ENCODE data around the gene PSMB10. TPM values are rescaled to one million over a fixed set of nuclear protein-coding genes. Genes with fewer than 3 reads are reported as not detected.
A peak's percentile ranks its signal among the peaks of the same experiment; 100 is the strongest.

PSMB10 gene
- total and polyA plus RNA-seq, 2 of the 8 experiments (the other 6 are each of a cell fraction or from before 2014, with no cell fraction given) = 32.1 to 61.9 TPM

DNA sequence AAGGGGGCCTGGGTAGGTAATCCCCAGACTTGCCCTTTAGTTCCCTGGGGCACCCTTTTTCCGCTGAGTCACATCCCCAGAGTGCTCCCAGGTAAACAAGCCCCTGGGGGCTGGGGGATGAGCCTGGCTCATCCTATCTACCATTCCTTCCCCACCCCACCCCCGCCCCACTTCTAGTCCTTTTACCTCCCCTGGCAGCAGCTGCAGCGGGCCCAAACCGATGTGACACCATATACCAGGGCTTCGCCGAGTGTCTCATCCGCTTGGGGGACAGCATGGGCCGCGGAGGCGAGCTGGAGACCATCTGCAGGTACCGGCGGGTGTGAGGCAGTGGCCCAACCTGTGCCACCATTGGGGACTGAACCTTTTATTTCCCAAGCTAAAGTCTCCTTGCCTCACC, 51.1 kb downstream of the PSMB10 start:
- DNase-seq (ENCODE audit: low read depth in 1 of 2, low spot score in 2 of 2) (no peak), FAIRE-seq (no peak)
- H4K5ac ChIP-seq (ENCODE audit: insufficient read length, low read depth, low read length) = no peak overlapping the region
- H2BK5ac ChIP-seq (ENCODE audit: low read depth, low read length) = no peak overlapping the region
- CTCF ChIA-PET (ENCODE audit: partially characterized antibody) = interaction anchor here (0.6 to 21.8 kb wide), 13 partner anchors 11 to 218 kb away, joined by 3 to 623 read pairs (median 5); partner anchors contain the start of genes CTRL, LCAT and PSMB10
- H2BK120ac ChIP-seq (replicated peaks; ENCODE audit: low read depth, low read length) = no peak overlapping the region
- POLR2A ChIA-PET (ENCODE audit: partially characterized antibody) = interaction anchor here (0.8 to 6.3 kb wide), 16 partner anchors 7 to 81 kb away, joined by 3 to 45 read pairs (median 6); partner anchors contain the start of genes CTRL, EDC4, NUTF2 and PSKH1
- no peak overlapping the region for H3K23ac ChIP-seq (ENCODE audit: insufficient read length)
- no peak overlapping the region for H4K91ac ChIP-seq (replicated peaks; ENCODE audit: insufficient read length, low read length)
- H4K20me1 ChIP-seq (replicated peaks in 1 of 2; ENCODE audit: control insufficient read depth in 1 of 2, insufficient read depth in 2 of 2, low read length in 2 of 2) = peaks cover 9 to 15% of the 10 kb centered on the region in 2 experiments
- no peak overlapping the region for H4K8ac ChIP-seq (ENCODE audit: extremely low read depth, insufficient read depth, low read length)
- no peak overlapping the region for H3K56ac ChIP-seq (replicated peaks; ENCODE audit: insufficient read length, low read depth, low read length)
- H3K27ac ChIP-seq (ENCODE audit: low read depth, low read length) = no peak overlapping the region
- no peak overlapping the region for H2BK12ac ChIP-seq (ENCODE audit: low read depth, low read length)
- no peaks in the 10 kb centered on the region for H3K79me1 ChIP-seq (ENCODE audit: low read depth, low read length)
- H2AK5ac ChIP-seq (ENCODE audit: low read depth, low read length) = no peak overlapping the region
- TF ChIP-seq ZNF274 (IDR thresholded peaks at IDR 0.05; ENCODE audit: borderline replicate concordance, extremely low read depth, low read length) (no peak), POU5F1 (IDR thresholded peaks at IDR 0.05; ENCODE audit: low read depth, low read length) (no peak), SIN3A (conservative IDR thresholded peaks at IDR 0.05 in 1 of 2, IDR thresholded peaks at IDR 0.05 in 1 of 2; ENCODE audit: low read depth in 1 of 2, low read length in 2 of 2) (no peak), GTF2F1 (IDR thresholded peaks at IDR 0.05; ENCODE audit: borderline replicate concordance, low read depth, low read length) (no peak), RXRA (IDR thresholded peaks at IDR 0.05; ENCODE audit: insufficient read depth, low read depth, low read length) (no peak), MAFK (IDR thresholded peaks at IDR 0.05; ENCODE audit: low read depth, low read length) (peak; percentile 50; the same call in 1 of the 2 replicates), CTBP2 (IDR thresholded peaks at IDR 0.05; ENCODE audit: borderline replicate concordance, insufficient read depth, insufficient read length, low read length) (no peak), BACH1 (IDR thresholded peaks at IDR 0.05; ENCODE audit: low read length) (peak; percentile 79)
- TF ChIP-seq, protein P1, sequence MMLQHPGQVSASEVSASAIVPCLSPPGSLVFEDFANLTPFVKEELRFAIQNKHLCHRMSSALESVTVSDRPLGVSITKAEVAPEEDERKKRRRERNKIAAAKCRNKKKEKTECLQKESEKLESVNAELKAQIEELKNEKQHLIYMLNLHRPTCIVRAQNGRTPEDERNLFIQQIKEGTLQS (IDR thresholded peaks at IDR 0.05; ENCODE audit: insufficient read depth, low read depth, low read length) = no peak
- no peak overlapping the region for H2BK20ac ChIP-seq (ENCODE audit: low read length)
- H2BK15ac ChIP-seq (ENCODE audit: low read length) = no peak overlapping the region; the same call in 1 of the 2 replicates
- H3K23me2 ChIP-seq (ENCODE audit: low read depth, low read length) = 0 out of 2 replicates have a peak, but pooled peaks cover 2% of the 10 kb centered on the region
- no peak overlapping the region for H2AFZ ChIP-seq (ENCODE audit: low read length)
- no peak overlapping the region for H3K14ac ChIP-seq (ENCODE audit: insufficient read length)
- peak overlapping the region; percentile 6 to 18; a peak in 3 of 4 replicates for H3K4me2 ChIP-seq (ENCODE audit: insufficient read depth in 1 of 2, low read depth in 2 of 2, low read length in 2 of 2)
- H3K9ac ChIP-seq (replicated peaks in 1 of 4; ENCODE audit: extremely low read depth in 1 of 4, low read depth in 3 of 4, low read length in 3 of 4) = no peak overlapping the region
- H3K4ac ChIP-seq (replicated peaks; ENCODE audit: insufficient read length, low read depth, low read length) = no peak overlapping the region
- H3K18ac ChIP-seq (ENCODE audit: extremely low read depth, low read length) = no peak overlapping the region
- no peaks in the 10 kb centered on the region for H3K9me3 ChIP-seq (ENCODE audit: insufficient read depth in 2 of 2, low read depth in 1 of 2, low read length in 1 of 2)
- 93% methylated on average over 11 of the region's 12 CpGs; no CpG with 5 or more reads in 1 of the 2 experiments for WGBS, 2 experiments (ENCODE audit: extremely low coverage in 1 of 2, insufficient coverage in 1 of 2, insufficient read length in 1 of 2, insufficient replicate concordance in 2 of 2, low coverage in 1 of 2, low lambda C conversion rate in 2 of 2, missing lambda C conversion rate in 1 of 2)
- peaks cover 14 to 26% (median 18%) of the 10 kb centered on the region in 4 experiments for H3K36me3 ChIP-seq (ENCODE audit: control insufficient read depth in 2 of 4, insufficient read depth in 4 of 4, low read length in 3 of 4)
- no peaks in the 10 kb centered on the region for H3K79me2 ChIP-seq (ENCODE audit: control insufficient read depth in 1 of 2, insufficient read depth in 2 of 2, low read length in 2 of 2)
- 0 out of 8 replicates have a peak overlapping the region, but pooled peaks of 1 of the 4 experiments have one; percentile 18 for H3K4me3 ChIP-seq (ENCODE audit: extremely low read depth in 1 of 4, insufficient read depth in 2 of 4, low read depth in 3 of 4, low read length in 4 of 4)
- no peaks in the 10 kb centered on the region for H3K27me3 ChIP-seq (replicated peaks in 1 of 4; ENCODE audit: control insufficient read depth in 3 of 4, extremely low read depth in 1 of 4, insufficient read depth in 3 of 4, low read length in 3 of 4)
- H3K4me1 ChIP-seq (replicated peaks in 1 of 4; ENCODE audit: control insufficient read depth in 3 of 4, insufficient read depth in 4 of 4, low read length in 3 of 4) = peaks cover 5 to 15% (median 11%) of the 10 kb centered on the region in 4 experiments

Data from H1 (cell line).